Effector memory CD8-positive, alpha-beta T cell (primary cell): ENCODE data around the gene EFCAB11.

ENCODE experiments used
- ATAC-seq: fragments of 150-1000 bp; cut with Tn5 transposase; replicated peaks from 2 replicates; pipeline ENCODE4 v1.10.0; 2021; ENCODE audit warnings: mild to moderate bottlenecking, moderate library complexity
- DNase-seq, 3 experiments: peaks; one replicate each; pipeline ENCODE4 v3.0.0; 2021
- H3K27ac Mint-ChIP-seq, 2 donors: one replicate each; pipeline ENCODE4 v1.8.0; 2022; ENCODE audit warnings: mild to moderate bottlenecking in 2 of 2, mixed read lengths in 2 of 2, moderate library complexity in 2 of 2
- H3K27me3 Mint-ChIP-seq, 2 donors: one replicate each; pipeline ENCODE4 v1.8.0; 2022; ENCODE audit warnings: mixed read lengths in 2 of 2
- H3K36me3 Mint-ChIP-seq: one replicate; pipeline ENCODE4 v1.8.0; 2022; ENCODE audit warnings: mild to moderate bottlenecking, moderate library complexity, mixed read lengths; ENCODE audit not compliant: insufficient read depth
- H3K4me1 Mint-ChIP-seq, 2 donors: one replicate each; pipeline ENCODE4 v1.8.0; 2022; ENCODE audit warnings: low read depth in 2 of 2, mixed read lengths in 2 of 2
- H3K4me3 Mint-ChIP-seq, 2 donors: one replicate each; pipeline ENCODE4 v1.8.0; 2022; ENCODE audit warnings: mild to moderate bottlenecking in 2 of 2, mixed read lengths in 2 of 2, moderate library complexity in 2 of 2
- H3K9me3 Mint-ChIP-seq, 2 donors: one replicate each; pipeline ENCODE4 v1.8.0; 2022; ENCODE audit warnings: mixed read lengths in 2 of 2

Gene EFCAB11

GRCh38 chr14:89977668-89978067, 23.1 kb upstream of the EFCAB11 start:
- Mint-ChIP-seq H3K4me3 (no peak overlapping the region), H3K36me3 (peaks cover 57% of the 10 kb centered on the region), H3K9me3 (no peaks in the 10 kb centered on the region), H3K4me1 (peaks cover 0 to 3% of the 10 kb centered on the region in 2 donors), H3K27me3 (no peaks in the 10 kb centered on the region), H3K27ac (no peak overlapping the region)
- DNase-seq = no peak
- no peak for ATAC-seq

GRCh38 chr14:89973234-89973823, 18.8 kb upstream of the EFCAB11 start:
- Mint-ChIP-seq H3K27me3 (no peaks in the 10 kb centered on the region), H3K9me3 (no peaks in the 10 kb centered on the region), H3K27ac (peak overlapping the region in 1 of 2 donors; percentile 28), H3K4me3 (no peak overlapping the region), H3K36me3 (peaks cover 32% of the 10 kb centered on the region), H3K4me1 (peaks cover 3% of the 10 kb centered on the region in 2 donors)
- ATAC-seq (peak; percentile 62), DNase-seq (peak; percentile 21 to 31 (median 22))

GRCh38 chr14:89965839-89966238, 11.3 kb upstream of the EFCAB11 start:
- DNase-seq (no peak), ATAC-seq (no peak)
- Mint-ChIP-seq H3K36me3 (peaks cover 38% of the 10 kb centered on the region), H3K9me3 (no peaks in the 10 kb centered on the region), H3K4me3 (no peak overlapping the region), H3K27me3 (no peaks in the 10 kb centered on the region), H3K27ac (peak overlapping the region in 1 of 2 donors; percentile 46), H3K4me1 (peaks cover 6 to 17% of the 10 kb centered on the region in 2 donors)

GRCh38 chr14:89963288-89963978, 8.9 kb upstream of the EFCAB11 start:
- Mint-ChIP-seq H3K4me3 (no peak overlapping the region), H3K36me3 (peaks cover 35% of the 10 kb centered on the region), H3K9me3 (no peaks in the 10 kb centered on the region), H3K27me3 (no peaks in the 10 kb centered on the region), H3K4me1 (peaks cover 16 to 26% of the 10 kb centered on the region in 2 donors), H3K27ac (no peak overlapping the region)
- no peak for DNase-seq
- no peak for ATAC-seq

- DNase-seq (no peak), ATAC-seq (no peak)
- Mint-ChIP-seq H3K36me3 (peaks cover 48% of the 10 kb centered on the region), H3K4me1 (peaks cover 37 to 42% of the 10 kb centered on the region in 2 donors), H3K27ac (peak overlapping the region; percentile 73 to 86), H3K27me3 (no peaks in the 10 kb centered on the region), H3K4me3 (peak overlapping the region in 1 of 2 donors; percentile 8), H3K9me3 (no peaks in the 10 kb centered on the region)
These were observed 6.4 kb upstream of the EFCAB11 start for GRCh38 chr14:89960914-89961313.

GRCh38 chr14:89959853-89960445, 5.4 kb upstream of the EFCAB11 start:
- H3K4me1 Mint-ChIP-seq = peaks cover 42 to 45% of the 10 kb centered on the region in 2 donors
- no peak for ATAC-seq
- peaks cover 56% of the 10 kb centered on the region for H3K36me3 Mint-ChIP-seq
- DNase-seq = no peak
- no peaks in the 10 kb centered on the region for H3K27me3 Mint-ChIP-seq
- H3K27ac Mint-ChIP-seq = peak overlapping the region; percentile 73 to 86
- H3K9me3 Mint-ChIP-seq = no peaks in the 10 kb centered on the region
- H3K4me3 Mint-ChIP-seq = peak overlapping the region in 1 of 2 donors; percentile 38

- Mint-ChIP-seq H3K4me1 (peaks cover 45 to 50% of the 10 kb centered on the region in 2 donors), H3K27me3 (no peaks in the 10 kb centered on the region), H3K36me3 (peaks cover 52% of the 10 kb centered on the region), H3K4me3 (no peak overlapping the region), H3K27ac (no peak overlapping the region), H3K9me3 (no peaks in the 10 kb centered on the region)
- DNase-seq (no peak), ATAC-seq (no peak)
These were observed 4.4 kb upstream of the EFCAB11 start for GRCh38 chr14:89958966-89959365.

GRCh38 chr14:89957791-89958190, 3.3 kb upstream of the EFCAB11 start:
- DNase-seq = no peak
- no peak overlapping the region for H3K4me3 Mint-ChIP-seq

GRCh38 chr14:89957376-89957775, 2.8 kb upstream of the EFCAB11 start:
- Mint-ChIP-seq H3K9me3 (no peaks in the 10 kb centered on the region), H3K27me3 (no peaks in the 10 kb centered on the region), H3K4me3 (peak overlapping the region; percentile 87 to 88), H3K27ac (peak overlapping the region; percentile 96 to 97), H3K4me1 (peaks cover 40 to 46% of the 10 kb centered on the region in 2 donors), H3K36me3 (peaks cover 37% of the 10 kb centered on the region)
- DNase-seq = no peak
- ATAC-seq = no peak

More at GRCh38 chr14:89957791-89958190, 3.3 kb upstream of the EFCAB11 start:
- Mint-ChIP-seq H3K36me3 (peaks cover 40% of the 10 kb centered on the region), H3K4me1 (peaks cover 42 to 46% of the 10 kb centered on the region in 2 donors), H3K27me3 (no peaks in the 10 kb centered on the region), H3K27ac (peak overlapping the region; percentile 96 to 97), H3K9me3 (no peaks in the 10 kb centered on the region)
- ATAC-seq = no peak

- Mint-ChIP-seq H3K27me3 (no peaks in the 10 kb centered on the region), H3K9me3 (no peaks in the 10 kb centered on the region), H3K4me1 (peaks cover 39 to 46% of the 10 kb centered on the region in 2 donors), H3K27ac (peak overlapping the region; percentile 96 to 97), H3K4me3 (peak overlapping the region; percentile 87 to 88), H3K36me3 (peaks cover 37% of the 10 kb centered on the region)
- ATAC-seq = no peak
- DNase-seq = no peak
These were observed 2.1 kb upstream of the EFCAB11 start for GRCh38 chr14:89956661-89957009.

GRCh38 chr14:89955745-89956660, 1.5 kb upstream of the EFCAB11 start, which contains the start of gene TDP1:
Gene TDP1 (plus strand): TSS chr14:89955927. CDS start chr14:89963115, 7,188 bp downstream.
- H3K4me3 Mint-ChIP-seq = peak within 1 kb of the TSS; percentile 87 to 88
- H3K27ac Mint-ChIP-seq = peak within 1 kb of the TSS; percentile 96 to 97
- no peaks in the 10 kb centered on the region for H3K9me3 Mint-ChIP-seq
- peaks cover 37% of the 10 kb centered on the region for H3K36me3 Mint-ChIP-seq
- DNase-seq = peak; percentile 94 to 97 (median 95)
- no peaks in the 10 kb centered on the region for H3K27me3 Mint-ChIP-seq
- peak; percentile 67 for ATAC-seq
- H3K4me1 Mint-ChIP-seq = peaks cover 38 to 46% of the 10 kb centered on the region in 2 donors

GRCh38 chr14:89955022-89955744, 653 bp upstream of the EFCAB11 start:
- peak; percentile 5 for ATAC-seq
- Mint-ChIP-seq H3K4me1 (peaks cover 30 to 38% of the 10 kb centered on the region in 2 donors), H3K9me3 (no peaks in the 10 kb centered on the region), H3K27ac (peak overlapping the region; percentile 96 to 97), H3K27me3 (no peaks in the 10 kb centered on the region), H3K36me3 (peaks cover 37% of the 10 kb centered on the region), H3K4me3 (peak overlapping the region; percentile 87 to 88)
- no peak for DNase-seq
